HL-60/S4 (cell line): Measurements from ENCODE around the gene GALNT14.

Experiments used
- in situ Hi-C: fragments of 300-500 bp; cut with MboI; formaldehyde crosslinking; loops from 2 replicates; pipeline ENCODE4 v1.14.3; 2022; ENCODE audit warnings: low sequenced_read_pairs

GALNT14 gene

DNA sequence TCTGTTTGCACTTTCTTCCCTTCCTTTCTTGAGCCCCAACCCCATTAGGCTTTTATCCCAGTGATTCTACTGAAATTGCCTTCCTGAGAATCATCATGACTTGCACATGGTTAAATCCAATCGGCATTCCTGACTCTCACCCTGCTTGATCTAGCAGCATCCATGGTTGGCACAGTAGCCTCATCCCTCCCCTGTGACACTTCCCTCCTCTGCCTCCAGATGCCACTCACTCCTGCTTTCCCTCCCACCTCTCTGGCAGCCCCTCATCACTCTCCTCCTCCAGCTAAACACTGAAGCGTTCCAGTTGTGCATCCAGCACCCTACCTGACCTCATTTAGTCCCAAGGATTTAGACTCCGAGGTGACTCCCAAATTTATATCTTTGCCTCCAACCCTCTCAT is 114.7 kb downstream of the GALNT14 start:
- in situ Hi-C loops: no loop called here

DNA sequence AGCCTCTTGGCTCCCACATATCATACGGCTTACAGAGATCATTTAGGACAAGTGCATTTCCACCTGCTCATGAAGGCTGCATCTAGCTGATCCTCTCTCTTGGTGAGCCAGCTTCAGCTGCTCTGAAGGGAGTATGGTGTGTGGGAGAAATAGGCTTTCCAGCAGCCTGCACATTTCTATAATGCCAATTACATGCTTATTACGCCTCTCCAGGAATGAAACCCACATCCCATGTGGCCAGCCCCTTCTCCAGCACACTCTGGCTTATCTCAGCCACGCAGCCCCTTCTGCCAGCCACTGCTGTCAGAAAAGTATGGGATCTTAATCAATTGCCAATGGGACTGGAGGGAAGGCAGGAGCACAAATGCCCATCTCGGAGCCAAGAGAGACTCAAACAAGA is 117.5 kb downstream of the GALNT14 start:
- in situ Hi-C loops: no loop called here

DNA sequence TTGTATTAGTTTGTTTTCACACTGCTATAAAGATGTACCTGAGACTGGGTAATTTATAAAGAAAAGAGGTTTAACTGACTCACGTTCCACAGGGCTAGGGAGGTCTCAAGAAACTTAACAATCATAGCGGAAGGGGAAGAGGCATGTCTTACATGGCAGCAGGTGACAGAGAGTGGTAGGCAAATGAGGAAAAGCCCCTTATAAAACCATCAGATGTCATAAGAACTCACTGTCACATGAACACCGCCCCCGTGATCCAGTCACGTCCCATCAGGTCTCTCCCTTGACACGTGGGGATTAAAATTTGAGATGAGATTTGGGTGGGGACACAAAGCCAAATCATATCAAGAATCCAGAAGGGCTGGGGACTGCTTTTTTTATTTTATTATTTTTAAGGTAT is 120.0 kb downstream of the GALNT14 start:
- in situ Hi-C loops: no loop called here

DNA sequence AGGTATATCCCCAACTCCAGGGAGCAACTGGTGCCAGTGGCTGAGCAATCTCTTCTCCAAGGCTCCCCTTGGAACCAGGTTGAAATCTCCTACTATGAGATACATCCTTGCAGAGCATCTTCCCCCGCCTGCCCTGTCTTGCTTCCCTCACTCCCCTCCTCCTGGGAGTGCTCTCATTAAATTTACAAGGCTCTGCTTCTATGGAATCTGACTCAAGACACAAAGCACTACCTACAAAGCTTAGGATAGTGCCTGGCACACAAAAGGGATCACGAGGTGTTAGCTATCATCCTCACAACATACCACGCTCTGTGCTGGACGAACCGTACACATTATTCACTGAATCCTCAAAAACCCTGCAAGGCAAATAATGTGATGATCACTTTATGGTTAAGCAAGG is 121.6 kb downstream of the GALNT14 start:
- in situ Hi-C loops: no loop called here

DNA sequence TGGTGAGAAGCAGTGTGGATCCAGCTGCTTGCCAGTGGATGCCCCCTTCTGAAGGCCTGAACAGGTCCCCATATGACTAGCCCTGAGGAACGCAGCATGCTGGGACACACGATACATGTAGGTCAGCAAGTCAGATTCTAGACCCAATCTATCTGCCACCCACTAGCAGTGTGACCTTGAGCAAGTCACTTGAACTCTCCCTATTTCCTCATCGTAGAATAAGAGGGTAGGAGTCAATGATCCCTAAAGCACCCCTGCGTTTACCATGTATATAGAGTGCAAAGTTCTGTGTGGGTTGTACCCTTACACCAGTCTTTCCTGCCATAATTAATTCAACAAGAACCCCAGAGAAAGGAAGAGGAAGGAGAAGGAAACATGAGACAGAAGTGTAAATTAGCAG is 123.7 kb downstream of the GALNT14 start:
- in situ Hi-C loops: no loop called here

DNA sequence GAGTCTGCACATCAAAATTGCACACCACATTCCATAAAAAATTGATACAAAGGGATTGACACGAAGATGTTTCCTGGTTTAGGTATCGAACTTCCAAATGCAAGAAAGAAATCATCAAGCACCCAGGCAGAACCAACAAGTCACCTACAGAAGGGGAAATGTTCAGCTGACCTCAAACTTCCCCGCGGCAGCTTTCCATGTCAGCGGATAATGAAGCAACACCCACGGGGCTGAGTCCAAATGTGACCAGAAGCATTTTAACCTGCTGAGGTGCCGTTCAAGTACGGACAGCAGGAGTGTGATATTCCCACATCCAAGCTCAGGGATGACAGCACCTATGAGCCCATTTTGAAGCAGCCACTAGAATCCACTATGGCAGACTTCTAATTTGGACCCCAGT is 124.9 kb downstream of the GALNT14 start:
- in situ Hi-C loops: no loop called here

DNA sequence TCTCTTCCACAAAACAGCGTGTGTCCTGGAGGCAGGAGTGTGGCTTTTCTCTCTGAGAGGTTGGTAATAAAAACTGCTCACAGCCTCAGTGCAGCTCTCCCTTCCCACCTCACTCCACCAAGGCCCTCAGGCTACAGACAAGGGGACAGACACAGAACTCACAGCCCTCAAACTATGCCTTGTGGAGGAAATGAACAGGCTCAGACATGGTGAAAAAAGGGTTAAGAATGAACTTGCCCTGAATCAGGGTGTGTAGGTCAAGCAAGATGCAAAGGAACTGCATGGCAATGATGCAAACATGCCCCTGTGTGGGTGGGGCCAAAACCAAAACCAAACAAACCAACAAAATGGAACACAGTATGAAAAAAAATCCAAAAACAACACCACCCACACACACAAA is 125.8 kb downstream of the GALNT14 start:
- in situ Hi-C loops: no loop called here

DNA sequence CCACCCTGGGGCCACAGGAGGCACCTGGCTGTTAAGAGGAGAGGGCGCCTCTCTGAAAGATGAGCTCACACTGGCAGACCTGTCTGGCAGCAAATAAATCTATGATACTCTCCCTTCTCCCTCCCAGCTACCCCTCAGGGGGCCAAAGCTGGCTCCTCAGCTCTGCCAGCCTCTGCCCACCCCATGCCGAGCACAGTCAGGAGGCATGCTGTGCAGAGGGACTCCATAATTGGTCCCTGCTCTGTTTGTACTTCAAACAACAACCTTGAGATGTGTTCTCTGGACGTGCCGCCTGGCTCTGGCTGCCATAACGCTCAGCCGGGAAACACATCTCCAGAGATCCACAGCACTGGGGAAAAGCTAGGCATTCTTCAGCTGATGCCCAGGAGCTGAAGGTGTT is 126.7 kb downstream of the GALNT14 start:
- in situ Hi-C loops: no loop called here

DNA sequence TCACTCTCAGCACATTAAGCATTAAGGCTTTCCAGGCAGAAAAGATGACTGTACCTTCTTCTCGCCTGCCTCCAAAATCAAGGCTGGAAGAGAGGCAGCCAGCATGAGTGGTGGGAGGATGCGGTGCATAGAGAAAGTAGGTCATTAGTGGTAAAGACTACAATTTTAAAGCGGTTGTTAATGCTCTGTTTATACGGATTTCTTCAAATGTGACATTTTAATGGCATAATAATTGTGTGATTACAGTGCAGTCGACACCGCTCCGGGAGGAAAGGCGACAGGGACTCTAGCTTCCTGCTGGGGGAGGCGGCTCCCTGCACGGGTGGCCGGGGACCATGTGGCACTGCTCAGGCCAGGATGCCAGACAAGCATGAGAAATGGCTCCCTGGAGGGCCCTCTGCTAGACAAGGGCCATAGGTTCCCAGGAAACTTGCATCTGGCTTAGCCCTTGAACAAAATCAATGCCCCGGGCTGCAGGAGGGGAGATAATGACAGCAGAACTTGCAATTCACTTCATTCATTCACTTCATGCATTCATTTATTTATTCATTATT is 129.6 kb downstream of the GALNT14 start:
- in situ Hi-C loops: no loop called here

DNA sequence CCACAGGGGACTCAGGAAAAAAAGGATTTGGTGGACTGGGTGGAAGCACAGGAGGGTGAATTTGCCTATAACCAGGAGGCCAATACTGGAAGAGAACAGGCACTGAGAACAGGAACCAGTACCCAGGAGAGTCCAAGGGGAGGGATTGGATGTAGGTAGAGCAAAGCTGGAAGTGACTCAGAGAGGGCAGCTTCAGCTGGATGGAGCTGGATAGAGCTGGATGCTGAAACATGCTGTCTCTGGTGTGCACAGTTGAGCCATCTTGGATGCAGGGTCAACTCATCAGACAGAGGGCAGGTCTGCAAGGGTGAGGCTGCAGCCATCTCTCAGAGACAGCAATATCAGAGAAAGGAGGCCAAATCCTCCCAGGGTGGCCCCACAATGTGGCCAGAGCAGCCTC is 134.0 kb downstream of the GALNT14 start:
- in situ Hi-C loops: no loop called here

DNA sequence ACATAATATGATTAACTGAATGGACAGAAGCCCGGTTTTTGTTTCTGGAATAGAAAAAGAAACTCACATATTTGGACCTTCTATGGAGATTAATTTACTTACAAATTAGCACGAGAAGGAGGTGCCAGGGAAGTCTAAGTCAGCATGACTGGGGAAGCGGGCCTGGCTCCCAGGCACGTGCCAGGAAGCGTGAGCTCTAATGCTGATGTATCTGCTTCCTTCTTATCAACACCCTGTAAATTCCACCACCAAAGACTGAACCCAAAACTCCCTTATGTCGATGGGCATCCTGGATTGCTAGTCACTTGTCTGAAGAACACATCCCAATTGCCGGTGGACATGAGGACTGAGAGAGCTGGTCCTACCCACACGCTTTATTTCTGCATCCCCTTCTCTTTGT is 134.5 kb downstream of the GALNT14 start:
- in situ Hi-C loops: no loop called here

DNA sequence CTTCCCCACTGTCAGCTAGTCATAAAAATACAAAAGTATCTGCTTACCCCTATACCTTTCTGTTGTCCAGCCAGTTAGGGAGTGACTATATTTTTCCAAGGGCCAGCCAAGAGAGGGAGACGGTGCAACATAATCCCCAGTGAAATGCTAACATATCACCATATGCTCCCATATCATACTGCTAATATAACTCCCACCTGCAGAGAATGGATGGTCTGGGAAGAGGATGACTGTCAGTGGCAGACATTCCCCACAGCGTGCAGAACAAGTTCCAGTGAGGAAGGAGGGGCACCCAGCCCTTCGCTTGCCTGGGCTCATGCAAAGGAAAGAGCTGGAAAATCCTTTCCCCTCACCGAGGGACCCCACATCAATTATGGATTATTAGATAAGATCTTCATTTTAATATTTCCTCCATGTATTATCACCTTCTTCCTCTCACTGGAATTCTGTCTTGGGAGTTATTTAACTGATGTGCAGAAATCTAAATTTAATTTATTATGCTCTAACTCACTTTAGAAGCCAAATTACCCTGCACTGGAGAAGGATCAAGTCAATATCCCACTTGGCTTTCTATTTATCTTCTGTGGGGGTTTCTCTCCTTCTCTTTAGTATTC is 135.6 kb downstream of the GALNT14 start:
- in situ Hi-C loops: no loop called here

DNA sequence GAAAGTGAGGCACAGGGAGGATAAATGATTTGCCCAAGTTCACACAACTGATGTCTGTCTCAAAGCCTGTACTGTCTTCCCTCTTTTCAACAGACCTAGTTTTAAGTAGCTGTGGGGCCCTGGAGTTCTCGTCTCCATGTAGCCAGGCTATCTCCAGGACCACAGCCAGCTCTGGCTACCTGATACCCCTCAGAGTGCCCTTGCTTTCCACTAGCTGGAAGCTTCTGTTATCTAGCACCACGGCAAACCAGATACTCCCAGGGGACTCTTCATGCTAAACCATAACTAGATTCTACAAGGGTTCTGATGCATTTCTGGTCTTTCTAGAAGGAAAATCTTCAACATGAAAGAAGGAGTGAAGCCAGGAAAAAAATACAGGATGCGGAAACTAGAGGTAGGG is 137.3 kb downstream of the GALNT14 start:
- in situ Hi-C loops: no loop called here

DNA sequence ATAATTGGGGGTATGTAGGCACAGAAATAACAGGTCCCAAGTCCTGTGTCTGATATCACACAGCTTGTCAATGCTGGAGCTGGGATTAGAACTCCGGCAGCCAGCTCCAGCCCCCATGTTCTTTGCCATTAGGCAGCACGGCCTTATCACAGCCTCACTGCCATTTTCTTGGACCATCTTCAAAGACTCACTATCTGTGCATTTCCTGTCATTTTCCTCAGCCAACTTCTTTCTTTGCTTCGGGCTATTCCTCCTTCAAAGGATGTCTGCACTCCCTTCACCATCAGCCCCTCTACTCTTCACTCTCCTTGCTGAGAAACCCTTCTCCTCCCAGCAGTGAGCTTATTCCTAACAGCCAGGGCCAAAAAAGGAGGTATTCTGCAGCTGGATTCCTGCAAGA is 139.6 kb downstream of the GALNT14 start:
- in situ Hi-C loops: no loop called here

DNA sequence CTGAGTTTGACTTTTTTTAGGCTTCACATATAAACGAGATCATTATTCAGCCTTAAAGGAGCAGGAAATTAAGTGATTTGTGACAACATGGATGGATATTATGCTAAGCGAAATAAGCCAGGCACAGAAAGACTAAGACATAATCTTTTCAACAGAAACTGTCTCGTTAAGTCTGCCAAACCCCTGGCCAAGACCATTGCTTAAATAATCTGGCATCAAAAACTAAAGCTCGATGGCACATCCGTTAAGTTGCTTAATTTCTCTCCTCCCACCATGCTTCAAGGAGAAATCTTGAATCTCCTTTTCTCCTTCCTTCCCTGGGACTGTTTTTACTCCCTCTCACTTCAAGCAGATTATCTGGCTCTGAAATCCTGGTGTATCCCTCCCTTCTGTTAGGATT is 140.3 kb downstream of the GALNT14 start:
- in situ Hi-C loops: no loop called here

DNA sequence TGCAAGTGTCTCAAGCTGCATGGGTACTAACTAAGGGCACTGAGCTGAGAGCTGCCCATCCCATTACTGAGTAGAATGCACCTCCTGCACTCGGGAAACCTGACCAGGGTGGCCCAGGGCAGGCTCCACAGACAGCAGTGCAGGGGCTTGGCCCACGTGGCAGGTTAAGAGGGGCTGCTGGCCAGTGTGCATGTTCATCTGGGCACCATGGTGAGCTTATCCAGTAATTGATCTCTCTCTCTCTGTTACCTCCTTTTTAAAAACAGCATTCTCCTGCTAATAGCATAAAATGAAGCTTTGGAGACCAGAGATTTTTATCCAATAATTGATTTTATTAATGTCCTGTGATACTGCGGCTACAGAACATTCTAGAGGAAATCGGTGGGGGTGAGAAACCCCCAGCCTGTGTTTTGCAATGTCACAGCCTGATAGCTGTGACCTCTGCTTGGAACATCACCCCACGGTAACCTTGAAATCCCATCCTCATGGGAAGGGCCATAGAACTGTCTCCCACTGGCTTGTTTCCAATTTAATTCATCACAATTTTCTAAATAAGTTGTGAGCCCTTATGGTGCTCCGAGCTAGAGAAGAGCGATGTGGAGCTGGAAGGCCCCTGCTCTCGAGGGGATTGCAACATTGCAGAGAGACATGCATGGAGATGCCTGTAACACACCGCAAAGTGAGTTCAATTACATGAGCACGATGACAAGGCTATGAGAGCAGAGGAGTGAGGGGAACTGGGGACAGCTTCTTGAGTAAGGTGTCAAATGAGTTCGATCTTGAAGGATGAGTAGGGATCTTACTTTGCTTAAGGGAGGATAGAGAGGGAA is 143.8 kb downstream of the GALNT14 start:
- in situ Hi-C loops: no loop called here

DNA sequence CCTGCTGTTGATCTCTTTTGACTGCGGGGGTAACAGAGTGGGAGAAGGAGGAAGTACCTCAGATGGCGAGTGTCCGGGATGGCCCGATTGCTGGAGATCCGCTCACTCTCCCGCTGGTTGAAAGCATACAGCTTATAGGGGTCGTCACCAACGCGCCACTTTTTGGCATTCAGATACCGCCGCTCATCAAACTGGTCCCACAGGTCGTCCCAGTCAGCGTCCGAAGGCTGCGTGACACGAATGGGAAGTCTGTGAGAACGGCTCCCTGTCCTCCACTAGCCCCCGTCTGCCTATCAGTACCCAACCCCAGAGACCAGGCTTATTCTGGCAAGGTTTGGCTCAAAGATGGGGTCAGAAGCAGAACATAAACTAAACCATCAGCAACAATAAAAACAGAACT is 145.5 kb downstream of the GALNT14 start:
- in situ Hi-C loops: no loop called here

DNA sequence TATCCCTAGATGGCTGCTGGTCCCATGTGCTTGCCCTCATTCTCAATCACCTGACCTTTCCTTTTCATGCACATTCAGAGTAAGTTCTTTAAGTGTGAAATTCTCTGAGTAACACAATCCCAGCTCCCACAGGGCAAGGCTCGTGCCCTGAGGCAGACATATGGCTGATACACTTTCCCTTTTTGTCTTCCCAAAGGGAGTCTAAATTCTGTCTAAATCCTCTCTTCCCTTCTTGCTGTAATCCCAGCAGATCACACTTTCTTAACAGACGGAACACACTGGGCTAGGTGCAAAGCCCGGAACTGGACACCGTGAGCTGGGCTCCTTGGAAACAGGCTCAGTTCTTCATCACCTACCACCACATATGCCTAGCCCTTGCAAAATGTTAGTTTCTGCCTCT is 147.6 kb downstream of the GALNT14 start:
- in situ Hi-C loops: no loop called here

DNA sequence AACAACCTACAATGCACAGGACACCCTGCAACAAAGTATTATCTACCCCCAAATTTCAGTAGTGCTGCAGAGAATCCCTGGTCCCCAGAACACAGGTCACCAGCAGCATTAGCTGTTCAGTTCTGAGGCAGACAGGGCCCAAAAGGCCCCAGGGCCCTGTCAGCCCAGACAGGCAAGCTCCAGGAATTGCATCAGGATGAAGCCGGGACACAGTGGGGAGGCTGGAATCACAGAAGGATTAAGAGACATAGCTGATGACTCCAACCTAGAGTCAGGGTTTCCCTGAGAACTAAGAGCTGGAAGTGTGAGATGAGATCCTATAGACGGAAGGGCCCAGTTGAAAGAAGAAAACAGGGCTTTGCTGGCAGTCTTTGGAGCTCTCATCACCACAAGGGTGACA is 148.1 kb downstream of the GALNT14 start:
- in situ Hi-C loops: no loop called here

DNA sequence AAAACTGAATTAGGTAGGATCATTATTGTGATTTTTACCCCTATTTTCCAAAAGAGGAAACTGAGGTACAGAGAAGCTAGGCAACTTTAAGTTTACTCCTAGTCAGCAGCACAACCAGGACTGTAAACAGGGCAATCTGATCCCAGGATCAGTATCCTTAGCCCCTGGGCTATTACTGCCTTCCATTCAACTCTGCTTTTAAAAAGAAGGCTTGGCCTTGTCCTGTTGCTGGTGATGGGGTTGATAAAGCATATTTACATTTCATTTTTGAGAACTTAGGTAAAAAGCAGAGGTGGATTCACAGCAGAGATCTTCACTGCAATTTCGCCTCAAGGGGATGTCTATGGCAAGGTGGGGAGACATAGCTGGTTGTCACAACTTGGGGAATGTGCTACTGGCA is 148.5 kb downstream of the GALNT14 start:
- in situ Hi-C loops: no loop called here

DNA sequence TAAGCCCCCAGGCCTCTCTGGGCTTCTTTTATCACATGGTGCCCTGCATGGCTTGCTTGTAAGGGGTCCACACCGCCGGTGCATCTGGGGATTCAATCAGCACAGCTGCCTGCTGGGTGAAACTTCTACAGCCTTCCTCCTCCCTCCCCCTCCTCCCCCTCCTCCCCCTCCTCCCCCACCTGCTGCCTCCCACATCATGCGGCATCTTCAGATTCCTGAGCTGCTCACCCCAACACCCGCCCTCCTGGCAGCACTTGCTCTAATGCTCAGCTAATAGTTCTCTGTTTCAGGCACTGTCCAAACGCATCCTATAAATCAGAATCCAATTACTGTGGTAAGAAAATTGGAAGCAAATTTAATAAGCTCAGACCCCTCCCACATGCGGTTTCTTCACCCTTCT is 150.7 kb downstream of the GALNT14 start:
- in situ Hi-C loops: no loop called here

DNA sequence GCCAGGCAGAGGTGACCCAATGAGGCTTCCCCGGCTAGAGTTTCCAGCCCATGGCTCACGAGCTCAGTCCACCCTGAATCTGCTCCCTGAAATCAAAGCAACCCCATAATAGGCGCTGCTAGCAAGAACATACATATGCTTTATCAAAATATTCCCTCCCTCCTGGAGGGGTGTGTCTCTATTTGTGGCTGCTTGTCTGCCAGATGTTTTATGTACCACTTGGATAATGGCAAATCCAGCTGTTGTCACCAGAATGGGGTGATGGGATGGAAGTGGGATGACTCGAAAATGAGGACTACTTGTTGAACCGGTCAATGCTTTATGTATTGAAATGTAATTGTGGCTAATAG is 152.0 kb downstream of the GALNT14 start:
- in situ Hi-C loops: no loop called here
